HepG2 (cell line): ENCODE measurements around the gene PRDM8. TPM values are rescaled to one million over a fixed set of nuclear protein-coding genes. Genes with fewer than 3 reads are reported as not detected.

ENCODE experiments used
- ATAC-seq: fragments of 200-7000 bp; cut with Tn5 transposase; 3 replicates; pipeline ENCODE4 v1.9.1; 2020; ENCODE audit warnings: mild to moderate bottlenecking, moderate library complexity
- BruUV-seq: library from RNA; stranded (reverse); fragments of 400-500 nt; replicated peaks from 2 replicates; lab custom pipeline; 2021; lab: Mats Ljungman, UMichigan
- CTCF ChIA-PET: fragments of 300-600 bp; formaldehyde crosslinking; extraction: SDS; loops from one replicate; lab custom pipeline; 2021; ENCODE audit warnings: low total read pairs, inconsistent platforms, low intra/inter-chr PET ratio; lab: Yijun Ruan, JAX
- POLR2A ChIA-PET: fragments of 350-600 bp; sonication (Branson Sonifier 250); formaldehyde crosslinking; loops from one replicate; lab custom pipeline; 2020; ENCODE audit warnings: antibody characterized with exemption, inconsistent platforms; lab: Yijun Ruan, JAX
- DNase-seq: peaks from one replicate; pipeline ENCODE4 v3.0.0-alpha.2; 2015; ENCODE audit warnings: low spot score
- FAIRE-seq: peaks from 3 replicates; lab custom pipeline; 2011; peaks lifted over from hg19 to GRCh38; lab: Jason Lieb, UNC
- H2AFZ ChIP-seq: one replicate; pipeline ENCODE4 v1.6.1; 2011; ENCODE audit warnings: low read length, inconsistent platforms
- H3K27ac ChIP-seq: fragments of 300-600 bp; 3 replicates; pipeline ENCODE4 v1.8.0; 2011; ENCODE audit warnings: mixed run types, mild to moderate bottlenecking, mixed read lengths, low read length, inconsistent platforms; ENCODE audit not compliant: insufficient read depth; ENCODE audit errors: extremely low read length
- H3K27me3 ChIP-seq, 2 experiments: fragments of 200-600 bp in 1 of 2; 2 replicates in 1 of 2; 3 replicates in 1 of 2; pipeline versions ENCODE4 v1.6.0 to v1.8.0; 2011; ENCODE audit warnings: low read length in 2 of 2, mild to moderate bottlenecking in 2 of 2, moderate library complexity in 2 of 2, inconsistent platforms in 1 of 2; ENCODE audit not compliant: insufficient read depth in 2 of 2, control insufficient read depth in 1 of 2
- H3K36me3 ChIP-seq, 2 experiments: fragments of 200-600 bp in 1 of 2; replicated peaks in 1 of 2; 2 replicates in 1 of 2; 3 replicates in 1 of 2; pipeline versions ENCODE4 v1.5.1 to v1.8.0; 2011; ENCODE audit warnings: low read length in 2 of 2, inconsistent platforms in 1 of 2; ENCODE audit not compliant: insufficient read depth in 2 of 2, control insufficient read depth in 1 of 2
- H3K4me1 ChIP-seq: 2 replicates; pipeline ENCODE4 v1.5.1; 2012; ENCODE audit warnings: low read length, inconsistent platforms; ENCODE audit not compliant: insufficient read depth
- H3K4me2 ChIP-seq: 2 replicates; pipeline ENCODE4 v1.6.0; 2011; ENCODE audit warnings: low read depth, low read length, inconsistent platforms
- H3K4me3 ChIP-seq, 3 experiments: fragments of 200-600 bp in 1 of 3; sonication (generic), shearing (Covaris generic) in 1 of 3; replicated peaks in 1 of 3; 2 replicates each; pipeline ENCODE4 v1.5.1; 2011 to 2016; ENCODE audit warnings: low read length in 3 of 3, inconsistent platforms in 2 of 3, low read depth in 2 of 3, mild to moderate bottlenecking in 2 of 3, control low read depth in 1 of 3, mixed read lengths in 1 of 3; ENCODE audit not compliant: insufficient read depth in 1 of 3
- H3K79me2 ChIP-seq: one replicate; pipeline ENCODE4 v1.6.1; 2011; ENCODE audit warnings: low read length, inconsistent platforms; ENCODE audit not compliant: insufficient read depth
- H3K9ac ChIP-seq: 2 replicates; pipeline ENCODE4 v1.6.0; 2011; ENCODE audit warnings: mild to moderate bottlenecking, low read depth, low read length, inconsistent platforms; ENCODE audit not compliant: insufficient read depth
- H3K9me3 ChIP-seq: 2 replicates; pipeline ENCODE4 v1.5.1; 2012; ENCODE audit warnings: mild to moderate bottlenecking, low read length
- H4K20me1 ChIP-seq: 2 replicates; pipeline ENCODE4 v1.6.0; 2011; ENCODE audit warnings: inconsistent platforms, mild to moderate bottlenecking, low read length, moderate library complexity; ENCODE audit not compliant: insufficient read depth
- ARNTL ChIP-seq: sonication (generic); formaldehyde crosslinking; IDR thresholded peaks from 2 replicates; pipeline ENCODE4 v1.4.0; 2020; ENCODE audit warnings: mild to moderate bottlenecking, missing genetic modification reagents
- BHLHE40 ChIP-seq: IDR thresholded peaks from 2 replicates; pipeline ENCODE4 v1.6.1; 2011; ENCODE audit warnings: low read length, improper control_type of control experiment
- EED ChIP-seq: sonication (generic); formaldehyde crosslinking; IDR thresholded peaks from 2 replicates; pipeline ENCODE4 v1.5.0; 2020; ENCODE audit warnings: mild to moderate bottlenecking, missing genetic modification reagents
- GATAD1 ChIP-seq: IDR thresholded peaks from 2 replicates; pipeline ENCODE4 v1.6.1; 2016; ENCODE audit warnings: missing genetic modification reagents, missing compliant biosample characterization
- MAFF ChIP-seq: IDR thresholded peaks from 2 replicates; pipeline ENCODE4 v1.6.1; 2011; ENCODE audit warnings: low read depth, low read length, improper control_type of control experiment
- NR3C1 ChIP-seq: sonication (generic); formaldehyde crosslinking; IDR thresholded peaks from 2 replicates; pipeline ENCODE4 v1.4.0; 2020; ENCODE audit warnings: missing genetic modification reagents
- TGIF2 ChIP-seq: IDR thresholded peaks from 2 replicates; pipeline ENCODE4 v1.6.1; 2016; ENCODE audit warnings: control low read depth, missing compliant biosample characterization
- ZBTB38 ChIP-seq: sonication (generic); formaldehyde crosslinking; IDR thresholded peaks from 2 replicates; pipeline ENCODE4 v1.5.1; 2020; ENCODE audit warnings: mild to moderate bottlenecking, missing genetic modification reagents
- ZNF12 ChIP-seq: sonication (generic); formaldehyde crosslinking; IDR thresholded peaks from 2 replicates; pipeline ENCODE4 v1.5.0; 2020; ENCODE audit warnings: missing genetic modification reagents
- ZNF224 ChIP-seq: sonication (generic); formaldehyde crosslinking; IDR thresholded peaks from 2 replicates; pipeline ENCODE4 v1.5.0; 2020; ENCODE audit warnings: mild to moderate bottlenecking, missing genetic modification reagents
- ZNF644 ChIP-seq: IDR thresholded peaks from 2 replicates; pipeline ENCODE4 v1.6.1; 2016; ENCODE audit warnings: low read depth
- ZNF660 ChIP-seq: sonication (generic); formaldehyde crosslinking; IDR thresholded peaks from 2 replicates; pipeline ENCODE4 v1.5.1; 2020; ENCODE audit warnings: mild to moderate bottlenecking, low read depth, missing genetic modification reagents, borderline replicate concordance
- ZSCAN5A ChIP-seq: sonication (generic); formaldehyde crosslinking; IDR thresholded peaks from 2 replicates; pipeline ENCODE4 v1.8.0; 2022; ENCODE audit warnings: mild to moderate bottlenecking, missing genetic modification reagents, borderline replicate concordance
- WGBS: methylation state at CpG from one replicate; pipeline ENCODE4 v1.1.6; 2017; ENCODE audit warnings: low lambda C conversion rate; 5-methylcytosine and 5-hydroxymethylcytosine counted together
- in situ Hi-C: cut with HindIII; loops from 2 replicates; pipeline ENCODE4 v1.10.0; 2017; ENCODE audit warnings: low pct_unique_long_range_greater_than_20kb; ENCODE audit not compliant: extremely low pct_ligation_motif_present
- intact Hi-C: fragments of 100-400 bp; cut with micrococcal nuclease; formaldehyde crosslinking; loops from one replicate; pipeline ENCODE4 v1.10.0; 2022; ENCODE audit not compliant: unreplicated experiment
- polyA plus RNA-seq, 8 experiments: library from polyadenylated mRNA; depleted of rRNA in 3 of 8; stranded (reverse) in 7 of 8; unstranded in 1 of 8; fragments of >200 nt; fragmentation: Illumina TruSeq in 4 of 8; extraction: Trizol in 4 of 8; gene quantifications; 2 replicates each; pipeline versions ENCODE4 v1.2.1 to v1.2.3, GENCODE V29; 2011 to 2016; ENCODE audit warnings: low read depth in 4 of 8, missing spikeins in 1 of 8, mixed read lengths in 1 of 8; ENCODE audit not compliant: insufficient read depth in 1 of 8
- total RNA-seq, 5 experiments: library from RNA; depleted of rRNA; stranded (reverse); fragments of >200 nt; fragmentation: Illumina TruSeq; extraction: Trizol; gene quantifications; 2 replicates each; pipeline ENCODE4 v1.2.3, GENCODE V29; 2016; ENCODE audit warnings: low read depth in 1 of 5

Gene PRDM8
- total and polyA plus RNA-seq, 2 of the 13 experiments (the other 11 are each of a cell fraction or from before 2014, with no cell fraction given): 0.09 TPM; not detected in 1

DNA sequence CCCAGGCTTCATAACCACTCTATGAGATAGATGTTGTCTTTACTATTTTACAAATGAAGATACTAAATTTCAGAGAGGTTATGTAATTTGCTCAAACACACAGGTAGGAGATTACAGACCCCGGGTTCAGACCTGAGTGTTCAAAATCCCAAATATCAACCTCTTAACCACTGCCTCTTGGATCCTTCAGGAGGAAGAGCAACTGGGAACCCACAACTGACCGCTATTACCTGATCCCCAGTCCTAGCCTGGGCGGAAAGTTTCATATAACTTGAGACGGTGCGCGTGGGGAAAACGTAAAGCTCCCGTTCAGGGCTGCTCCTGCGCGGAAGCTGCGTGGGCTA, 8.9 kb upstream of the PRDM8 start:
- H2AFZ ChIP-seq: no peak overlapping the region
- peaks cover 2 to 62% of the 10 kb centered on the region in 2 experiments for H3K27me3 ChIP-seq
- DNase-seq (no peak), FAIRE-seq (no peak), ATAC-seq (no peak)
- WGBS: 13% methylated on average over 11 of the region's 11 CpGs
- BruUV-seq: no TSS peak
- no peak overlapping the region for H3K9ac ChIP-seq
- H4K20me1 ChIP-seq: no peaks in the 10 kb centered on the region
- in situ Hi-C loops: no loop called here
- no peak overlapping the region for H3K4me2 ChIP-seq
- ChIA-PET CTCF (no interaction called here), POLR2A (no interaction called here)
- no peaks in the 10 kb centered on the region for H3K9me3 ChIP-seq
- TF ChIP-seq ZNF12 (CRISPR knock-in tag) (no peak), GATAD1 (no peak), ZNF660 (no peak), BHLHE40 (no peak), ZSCAN5A (CRISPR knock-in tag) (no peak), ZNF644 (CRISPR knock-in tag) (no peak), ARNTL (CRISPR knock-in tag) (no peak), NR3C1 (CRISPR knock-in tag) (no peak)
- peaks cover 7% of the 10 kb centered on the region; the same call in 1 of the 2 replicates for H3K4me1 ChIP-seq
- no peaks in the 10 kb centered on the region for H3K79me2 ChIP-seq
- no peaks in the 10 kb centered on the region for H3K36me3 ChIP-seq
- H3K4me3 ChIP-seq: no peak overlapping the region
- intact Hi-C loops: no loop called here
- H3K27ac ChIP-seq: no peak overlapping the region

DNA sequence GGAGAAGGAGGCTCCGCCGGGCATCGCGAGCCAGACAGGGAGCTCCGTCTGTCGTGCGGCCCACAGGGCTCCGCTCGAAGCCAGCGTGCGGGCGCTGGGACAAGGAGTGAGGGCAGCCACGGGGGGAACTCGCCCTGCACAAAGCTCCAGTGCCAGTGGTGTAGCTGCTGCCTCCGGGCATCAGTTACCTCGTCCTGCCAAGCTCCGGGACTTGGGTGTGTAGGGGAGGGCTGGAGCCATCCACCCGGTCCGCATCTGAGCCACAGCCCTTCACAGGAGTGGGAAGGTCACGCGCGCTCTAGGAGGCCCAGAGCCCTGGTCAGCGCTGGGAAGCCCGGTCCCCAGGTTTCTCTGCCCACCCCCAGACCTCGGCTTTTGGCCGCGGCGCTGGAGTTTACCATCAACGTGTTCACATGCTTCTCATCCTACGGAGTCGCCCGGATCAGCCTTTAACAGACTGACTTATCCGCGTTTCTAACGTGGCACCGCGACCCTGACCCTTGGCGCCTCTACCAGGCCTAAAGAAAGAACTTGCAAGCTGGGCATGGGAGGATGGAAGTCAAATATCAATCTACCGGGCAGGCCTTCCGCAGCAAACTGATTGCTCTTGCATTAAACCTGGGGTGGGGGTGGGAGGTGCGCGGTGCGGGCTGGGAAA, 8.4 kb upstream of the PRDM8 start:
- WGBS: 18% methylated on average over 21 of the region's 43 CpGs
- no TSS peak for BruUV-seq
- DNase-seq (no peak), FAIRE-seq (no peak), ATAC-seq (no peak)
- TF ChIP-seq MAFF (no peak), EED (no peak), TGIF2 (CRISPR knock-in tag) (no peak), ZBTB38 (CRISPR knock-in tag) (no peak), ZNF224 (CRISPR knock-in tag) (no peak)
- POLR2A ChIA-PET: no interaction called here
- Histone ChIP-seq H3K27ac (no peak overlapping the region), H3K4me2 (no peak overlapping the region), H3K79me2 (no peaks in the 10 kb centered on the region), H2AFZ (no peak overlapping the region), H3K9me3 (no peaks in the 10 kb centered on the region), H4K20me1 (no peaks in the 10 kb centered on the region), H3K4me1 (peaks cover 7% of the 10 kb centered on the region; the same call in 1 of the 2 replicates), H3K4me3 (no peak overlapping the region), H3K9ac (no peak overlapping the region), H3K36me3 (no peaks in the 10 kb centered on the region), H3K27me3 (peaks cover 2 to 57% of the 10 kb centered on the region in 2 experiments; a peak in 4 of 5 replicates)
- CTCF ChIA-PET: no interaction called here
- in situ Hi-C loops (no loop called here), intact Hi-C loops (no loop called here)
